ENCODE results near the gene OLFM4. TPM values are rescaled to one million over a fixed set of nuclear protein-coding genes. Genes with fewer than 3 reads are reported as not detected.

OLFM4 gene
- total and polyA plus RNA-seq, 2 donors (not counting 3 experiments of a cell fraction or from before 2014, with no cell fraction given) = not detected

DNA sequence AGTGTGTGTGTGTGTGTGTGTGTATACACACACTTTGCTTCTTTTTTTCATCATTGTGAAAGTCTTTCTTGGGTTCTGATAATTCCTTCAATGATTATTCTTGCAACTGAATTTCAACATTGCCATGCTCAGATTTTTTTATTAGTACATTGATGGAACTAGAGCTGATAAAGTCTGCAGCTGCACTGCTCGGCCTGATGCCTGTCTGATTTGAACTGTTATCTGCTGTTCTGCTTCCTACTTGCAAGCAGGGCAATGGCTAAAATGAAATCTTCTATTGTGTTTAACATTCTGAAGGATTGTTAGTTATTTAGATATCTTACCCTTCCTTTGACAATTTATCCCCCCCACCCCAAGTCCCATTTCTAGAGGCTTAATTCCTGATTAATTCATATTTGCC lies 61.3 kb downstream of the OLFM4 start:
- H3K9me1 ChIP-seq (replicated peaks; ENCODE audit: control insufficient read depth, extremely low read depth, insufficient read depth, low read length) = no peaks in the 10 kb centered on the region
- no peak overlapping the region for H3K9ac ChIP-seq (replicated peaks; ENCODE audit: extremely low read depth, insufficient read depth, low read length)
- DNase-seq (ENCODE audit: low read depth, low spot score) = no peak
- ChIA-PET POLR2A (no interaction called here), CTCF (no interaction called here)
- TF ChIP-seq, protein P1, sequence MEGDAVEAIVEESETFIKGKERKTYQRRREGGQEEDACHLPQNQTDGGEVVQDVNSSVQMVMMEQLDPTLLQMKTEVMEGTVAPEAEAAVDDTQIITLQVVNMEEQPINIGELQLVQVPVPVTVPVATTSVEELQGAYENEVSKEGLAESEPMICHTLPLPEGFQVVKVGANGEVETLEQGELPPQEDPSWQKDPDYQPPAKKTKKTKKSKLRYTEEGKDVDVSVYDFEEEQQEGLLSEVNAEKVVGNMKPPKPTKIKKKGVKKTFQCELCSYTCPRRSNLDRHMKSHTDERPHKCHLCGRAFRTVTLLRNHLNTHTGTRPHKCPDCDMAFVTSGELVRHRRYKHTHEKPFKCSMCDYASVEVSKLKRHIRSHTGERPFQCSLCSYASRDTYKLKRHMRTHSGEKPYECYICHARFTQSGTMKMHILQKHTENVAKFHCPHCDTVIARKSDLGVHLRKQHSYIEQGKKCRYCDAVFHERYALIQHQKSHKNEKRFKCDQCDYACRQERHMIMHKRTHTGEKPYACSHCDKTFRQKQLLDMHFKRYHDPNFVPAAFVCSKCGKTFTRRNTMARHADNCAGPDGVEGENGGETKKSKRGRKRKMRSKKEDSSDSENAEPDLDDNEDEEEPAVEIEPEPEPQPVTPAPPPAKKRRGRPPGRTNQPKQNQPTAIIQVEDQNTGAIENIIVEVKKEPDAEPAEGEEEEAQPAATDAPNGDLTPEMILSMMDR (IDR thresholded peaks at IDR 0.05; ENCODE audit: extremely low read depth in 1 of 2, insufficient read depth in 1 of 2, low read depth in 1 of 2, low read length in 2 of 2) = no peak
- TF ChIP-seq, protein P2, sequence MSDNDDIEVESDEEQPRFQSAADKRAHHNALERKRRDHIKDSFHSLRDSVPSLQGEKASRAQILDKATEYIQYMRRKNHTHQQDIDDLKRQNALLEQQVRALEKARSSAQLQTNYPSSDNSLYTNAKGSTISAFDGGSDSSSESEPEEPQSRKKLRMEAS (IDR thresholded peaks at IDR 0.05; ENCODE audit: insufficient read depth, insufficient read length) = no peak
- TF ChIP-seq MYC (IDR thresholded peaks at IDR 0.05; ENCODE audit: low read depth, low read length) (no peak), JUN (IDR thresholded peaks at IDR 0.05; ENCODE audit: borderline replicate concordance, insufficient read depth, insufficient read length, low read depth) (no peak), GATA2 (IDR thresholded peaks at IDR 0.05; ENCODE audit: insufficient read depth, insufficient read length, low read depth, low read length) (no peak), POLR2A (IDR thresholded peaks at IDR 0.05; ENCODE audit: low read depth, low read length) (no peak), POLR2AphosphoS5 (IDR thresholded peaks at IDR 0.05; ENCODE audit: insufficient read depth, low read depth, low read length) (no peak)
- H4K20me1 ChIP-seq (replicated peaks; ENCODE audit: control insufficient read depth, extremely low read depth, insufficient read depth, low read length) = no peaks in the 10 kb centered on the region
- no peaks in the 10 kb centered on the region for H3K9me3 ChIP-seq (replicated peaks; ENCODE audit: control insufficient read depth, insufficient read depth, low read length)
- H3K36me3 ChIP-seq (ENCODE audit: control insufficient read depth in 2 of 2, extremely low read depth in 1 of 2, insufficient read depth in 2 of 2, low read length in 2 of 2) = no peaks in the 10 kb centered on the region
- intact Hi-C loops (cut with micrococcal nuclease) (no loop called here), dilution Hi-C loops (cut with MboI; ENCODE audit: extremely low pct_ligation_motif_present, low sequenced_read_pairs) (no loop called here)
- no peak overlapping the region for H3K4me3 ChIP-seq (replicated peaks in 1 of 3; ENCODE audit: insufficient read depth in 1 of 3, low read depth in 1 of 3, low read length in 3 of 3)
- no peaks in the 10 kb centered on the region for H3K4me1 ChIP-seq (ENCODE audit: control insufficient read depth, extremely low read depth, insufficient read depth, low read length)
- no peak overlapping the region for H2AFZ ChIP-seq (ENCODE audit: low read depth, low read length)
- BruUV-seq (replicated peaks) = no TSS peak
- no peaks in the 10 kb centered on the region for H3K27me3 ChIP-seq (ENCODE audit: control insufficient read depth in 2 of 2, insufficient read depth in 2 of 2, low read length in 2 of 2)
- H3K27ac ChIP-seq (ENCODE audit: insufficient read depth, low read depth, low read length) = no peak overlapping the region
- H3K79me2 ChIP-seq (ENCODE audit: control insufficient read depth, insufficient read depth, low read length) = no peaks in the 10 kb centered on the region
- FAIRE-seq = no peak
- H3K4me2 ChIP-seq (ENCODE audit: insufficient read depth, low read length) = no peak overlapping the region

Data from endothelial cell of umbilical vein (primary cell).